ENCODE measurements around the gene DNLZ. TPM values are rescaled to one million over a fixed set of nuclear protein-coding genes. Genes with fewer than 3 reads are reported as not detected.

The DNLZ gene
- total RNA-seq, 1 experiment from 2014 or later = 9.1 TPM

- intact Hi-C loops (cut with micrococcal nuclease; ENCODE audit: unreplicated experiment) = loop anchor here (1.0 kb wide), 1 partner anchor 18 kb away; no protein-coding TSS in a partner anchor
- Histone ChIP-seq H3K79me2 (ENCODE audit: low read depth) (peaks cover 5% of the 10 kb centered on the region; the same call in 1 of the 2 replicates), H4K20me1 (ENCODE audit: insufficient read depth) (no peaks in the 10 kb centered on the region), H3K36me3 (ENCODE audit: low read depth) (no peaks in the 10 kb centered on the region), H3K4me3 (peak overlapping the region; percentile 77), H3K9me3 (ENCODE audit: insufficient read depth, low read depth) (no peaks in the 10 kb centered on the region), H3K27me3 (ENCODE audit: insufficient read depth, low read depth) (no peaks in the 10 kb centered on the region), H3F3A (ENCODE audit: insufficient read depth, low read depth) (no peaks in the 10 kb centered on the region), H2AFZ (no peak overlapping the region), H3K27ac (no peak overlapping the region), H3K9me2 (ENCODE audit: insufficient read depth) (no peaks in the 10 kb centered on the region), H3K4me1 (replicated peaks; ENCODE audit: insufficient read depth) (peaks cover 12% of the 10 kb centered on the region), H3K4me2 (peak overlapping the region; percentile 83)
- POLR2A ChIA-PET (ENCODE audit: unreplicated experiment) = interaction anchor here (0.9 kb wide), 1 partner anchor 96 kb away, joined by 7 read pairs; no protein-coding TSS in a partner anchor
- TF ChIP-seq EZH2 (IDR thresholded peaks at IDR 0.05; ENCODE audit: low read depth) (no peak), CTCF (conservative IDR thresholded peaks at IDR 0.05) (peak; percentile 54; the same call in 1 of the 2 replicates)
- DNase-seq = no peak
- TSS peak; percentile 58 for BruUV-seq (replicated peaks)
- CTCF ChIA-PET = interaction anchor here (0.7 to 1.4 kb wide), 2 partner anchors 18 to 287 kb away, joined by 3 to 19 read pairs; no protein-coding TSS in a partner anchor
Measured at GRCh38 chr9:136363949-136364748, 605 bp upstream of the DNLZ start.

- BruUV-seq (replicated peaks) = TSS peak; percentile 45
Measured at GRCh38 chr9:136362450-136362784, 1.1 kb downstream of the DNLZ start.

More at GRCh38 chr9:136362450-136362784, 1.1 kb downstream of the DNLZ start:
- H3F3A ChIP-seq (ENCODE audit: insufficient read depth, low read depth) = no peaks in the 10 kb centered on the region
- CTCF ChIA-PET = interaction anchor here (0.5 to 1.4 kb wide), 8 partner anchors 8 to 401 kb away, joined by 3 to 19 read pairs (median 5); no protein-coding TSS in a partner anchor
- no peak for DNase-seq
- H3K27ac ChIP-seq = no peak overlapping the region
- TF ChIP-seq EZH2 (IDR thresholded peaks at IDR 0.05; ENCODE audit: low read depth) = no peak
- no peak for TF ChIP-seq CTCF (conservative IDR thresholded peaks at IDR 0.05)
- H3K4me3 ChIP-seq = no peak overlapping the region
- peaks cover 5% of the 10 kb centered on the region; the same call in 1 of the 2 replicates for H3K79me2 ChIP-seq (ENCODE audit: low read depth)
- no peaks in the 10 kb centered on the region for H3K9me3 ChIP-seq (ENCODE audit: insufficient read depth, low read depth)
- no peaks in the 10 kb centered on the region for H4K20me1 ChIP-seq (ENCODE audit: insufficient read depth)
- POLR2A ChIA-PET (ENCODE audit: unreplicated experiment) = interaction anchor here (0.6 to 1.1 kb wide), 6 partner anchors 8 to 298 kb away, joined by 3 to 11 read pairs (median 5); no protein-coding TSS in a partner anchor
- intact Hi-C loops (cut with micrococcal nuclease; ENCODE audit: unreplicated experiment) = no loop called here
- no peaks in the 10 kb centered on the region for H3K36me3 ChIP-seq (ENCODE audit: low read depth)
- H3K9me2 ChIP-seq (ENCODE audit: insufficient read depth) = no peaks in the 10 kb centered on the region
- no peak overlapping the region for H2AFZ ChIP-seq
- H3K4me2 ChIP-seq = peak overlapping the region; percentile 60
- H3K4me1 ChIP-seq (replicated peaks; ENCODE audit: insufficient read depth) = peaks cover 12% of the 10 kb centered on the region
- H3K27me3 ChIP-seq (ENCODE audit: insufficient read depth, low read depth) = no peaks in the 10 kb centered on the region
